ENCODE measurements around the gene ATL2. TPM values are rescaled to one million over a fixed set of nuclear protein-coding genes. Genes with fewer than 3 reads are reported as not detected.
A peak's percentile ranks its signal among the peaks of the same experiment; 100 is the strongest.

ATL2 gene
- total and polyA plus RNA-seq, 2 donors (not counting 3 experiments of a cell fraction or from before 2014, with no cell fraction given): 23.9 to 45.5 TPM

DNA sequence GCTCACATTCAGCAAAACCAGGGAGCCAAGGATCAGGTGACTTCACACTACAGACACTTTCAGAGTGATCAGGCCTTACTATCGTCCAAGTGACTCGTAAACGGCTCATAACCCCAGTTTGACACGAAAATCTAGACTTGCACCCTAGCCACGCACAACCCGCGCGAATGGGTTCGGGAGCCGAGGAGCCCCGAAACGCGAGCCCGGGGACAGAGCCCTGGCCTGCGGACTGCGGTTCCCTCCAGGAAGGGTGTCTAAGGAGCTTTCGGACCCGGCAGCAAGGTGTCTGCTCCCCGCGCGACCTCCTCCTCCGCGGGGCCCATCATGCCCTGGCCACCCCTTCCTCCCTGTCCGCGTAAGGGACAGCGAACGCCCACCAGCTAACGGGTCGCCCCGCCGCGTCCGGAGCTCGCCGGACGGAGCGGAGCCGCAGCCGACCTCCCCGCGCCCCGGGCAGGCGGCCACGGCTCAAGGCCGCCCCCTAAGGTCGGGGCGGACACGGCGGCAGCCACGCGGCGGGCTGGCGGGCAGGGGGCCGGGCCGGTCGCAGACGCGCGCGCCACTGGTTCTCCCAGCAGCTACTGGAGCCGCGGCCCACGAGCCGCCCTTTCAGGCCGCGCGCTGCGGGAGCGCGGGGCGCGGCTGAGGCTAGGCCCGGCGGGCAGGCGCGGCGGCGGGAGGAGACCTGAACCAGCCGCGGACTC, 575 bp downstream of the ATL2 start:
- H3K9me3 ChIP-seq (replicated peaks; ENCODE audit: control insufficient read depth, insufficient read depth, low read length): no peaks in the 10 kb centered on the region
- peaks cover 16% of the 10 kb centered on the region for H3K4me1 ChIP-seq (ENCODE audit: control insufficient read depth, extremely low read depth, insufficient read depth, low read length)
- TSS peak; percentile 14 for BruUV-seq (replicated peaks)
- dilution Hi-C loops (cut with MboI; ENCODE audit: extremely low pct_ligation_motif_present, low sequenced_read_pairs) (no loop called here), intact Hi-C loops (cut with micrococcal nuclease) (loop anchor here (2.0 to 10.0 kb wide), 11 partner anchors 50 to 746 kb away; partner anchors contain the start of genes CYP1B1, GALM, HNRNPLL and RMDN2)
- H4K20me1 ChIP-seq (replicated peaks; ENCODE audit: control insufficient read depth, extremely low read depth, insufficient read depth, low read length): no peaks in the 10 kb centered on the region
- peak overlapping the region; percentile 84 for H3K9ac ChIP-seq (replicated peaks; ENCODE audit: extremely low read depth, insufficient read depth, low read length)
- H3K4me3 ChIP-seq (replicated peaks in 1 of 3; ENCODE audit: insufficient read depth in 1 of 3, low read depth in 1 of 3, low read length in 3 of 3): peak overlapping the region; percentile 61 to 88 (median 76)
- FAIRE-seq: no peak
- H3K27ac ChIP-seq (ENCODE audit: insufficient read depth, low read depth, low read length): peak overlapping the region; percentile 63
- peak overlapping the region; percentile 69 for H3K4me2 ChIP-seq (ENCODE audit: insufficient read depth, low read length)
- ChIA-PET CTCF (interaction anchor here (0.7 to 4.7 kb wide), 19 partner anchors 11 to 745 kb away, joined by 3 to 40 read pairs (median 4); partner anchors contain the start of gene SOS1), POLR2A (interaction anchor here (2.6 kb wide), 1 partner anchor 374 kb away, joined by 19 read pairs; the partner anchor contains the start of gene SRSF7)
- no peak for DNase-seq (ENCODE audit: low read depth, low spot score)
- H2AFZ ChIP-seq (ENCODE audit: low read depth, low read length): peak overlapping the region; percentile 89
- no peaks in the 10 kb centered on the region for H3K9me1 ChIP-seq (replicated peaks; ENCODE audit: control insufficient read depth, extremely low read depth, insufficient read depth, low read length)
- H3K36me3 ChIP-seq (ENCODE audit: control insufficient read depth in 2 of 2, extremely low read depth in 1 of 2, insufficient read depth in 2 of 2, low read length in 2 of 2): no peaks in the 10 kb centered on the region
- no peaks in the 10 kb centered on the region for H3K27me3 ChIP-seq (ENCODE audit: control insufficient read depth in 2 of 2, insufficient read depth in 2 of 2, low read length in 2 of 2)
- H3K79me2 ChIP-seq (ENCODE audit: control insufficient read depth, insufficient read depth, low read length): peaks cover 51% of the 10 kb centered on the region
- TF ChIP-seq POLR2AphosphoS5 (IDR thresholded peaks at IDR 0.05; ENCODE audit: insufficient read depth, low read depth, low read length) (peak; percentile 10), CTCF (IDR thresholded peaks at IDR 0.05; ENCODE audit: extremely low read depth in 1 of 2, insufficient read depth in 1 of 2, low read depth in 1 of 2, low read length in 2 of 2) (peak; percentile 49 to 66), GATA2 (IDR thresholded peaks at IDR 0.05; ENCODE audit: insufficient read depth, insufficient read length, low read depth, low read length) (no peak), POLR2A (IDR thresholded peaks at IDR 0.05; ENCODE audit: low read depth, low read length) (no peak), FOS (IDR thresholded peaks at IDR 0.05; ENCODE audit: borderline replicate concordance, insufficient read depth, low read length) (no peak), MYC (IDR thresholded peaks at IDR 0.05; ENCODE audit: low read depth, low read length) (peak; percentile 61)
